Measurements from ENCODE around the gene MSLN.
"Not testable (repeated sequence)": the region's sequence is repeated elsewhere in the genome, so short reads cannot be mapped to it uniquely, and the experiment has no call there.

The MSLN gene

DNA sequence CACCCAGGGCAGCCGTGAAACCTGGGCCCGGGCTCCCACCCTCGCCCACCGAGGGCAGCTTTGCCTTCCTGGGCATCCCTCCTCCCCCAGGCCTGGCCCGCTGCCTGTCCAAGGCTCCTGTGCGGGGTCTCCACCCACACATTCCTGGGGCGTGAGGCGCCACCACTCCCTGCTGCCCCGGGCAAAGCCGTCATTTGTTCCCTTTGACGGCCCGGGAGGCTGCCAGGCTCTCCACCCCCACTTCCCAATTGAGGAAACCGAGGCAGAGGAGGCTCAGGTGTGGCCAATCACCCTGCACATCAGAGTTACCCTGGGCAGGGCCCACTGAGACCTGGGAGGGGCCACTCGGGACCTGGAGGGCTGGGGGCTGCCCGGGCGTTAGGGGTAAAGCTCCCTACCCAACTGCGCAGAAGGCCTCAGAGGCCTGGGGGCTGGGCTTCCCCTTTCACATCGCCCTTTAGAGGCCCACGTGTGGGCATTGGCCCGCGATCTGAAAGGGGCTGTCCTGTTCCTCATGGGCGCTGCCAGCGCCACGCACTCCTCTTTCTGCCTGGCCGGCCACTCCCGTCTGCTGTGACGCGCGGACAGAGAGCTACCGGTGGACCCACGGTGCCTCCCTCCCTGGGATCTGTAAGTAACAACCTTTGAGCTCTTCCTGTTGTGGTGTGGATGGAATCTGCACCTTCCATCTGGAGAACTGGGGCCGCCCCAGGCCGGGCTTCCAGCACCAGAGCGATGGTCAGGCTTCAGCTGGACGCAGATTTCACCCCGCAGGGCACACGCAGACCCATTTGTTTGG lies at the start of gene MSLN:
MSLN (plus strand) TSS at position 190 of the 799 bp plus-strand sequence. CDS start 1,947 bp downstream, outside the sequence.
- Histone ChIP-seq H3K27me3 (peaks cover 0 to 52% of the 10 kb centered on the region in 2 donors), H3K27ac (no peak within 1 kb of the TSS)
- intact Hi-C loops (cut with DNase I; ENCODE audit: low total_unique reads) = no loop called here

DNA sequence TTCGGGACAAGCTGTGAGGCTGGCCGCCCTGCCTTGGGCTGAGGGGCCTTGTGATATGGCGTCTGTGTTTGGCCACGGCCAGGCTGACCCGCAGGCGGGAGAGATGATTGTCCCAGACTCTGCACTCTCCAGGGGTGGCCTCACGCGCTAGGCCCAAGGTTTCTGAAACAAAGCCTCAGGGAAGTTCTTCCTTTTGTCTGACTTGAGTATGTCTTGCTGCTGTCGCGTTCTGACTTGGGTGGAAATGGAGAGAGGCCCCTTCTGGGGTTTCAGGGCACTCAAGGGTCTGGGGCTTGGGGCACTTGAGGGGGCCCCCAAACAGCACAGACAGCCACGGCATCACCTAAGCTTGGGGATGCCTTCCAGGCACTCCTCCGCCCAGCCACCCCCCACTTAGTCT lies 49.5 kb upstream of the MSLN start:
- no peak overlapping the region for H3K27ac ChIP-seq
- intact Hi-C loops (cut with DNase I; ENCODE audit: low total_unique reads) = loop anchor here (5.0 kb wide), 1 partner anchor 346 kb away; no protein-coding TSS in a partner anchor

More for the DNA sequence above, at the start of gene MSLN:
- TF ChIP-seq, protein P1, sequence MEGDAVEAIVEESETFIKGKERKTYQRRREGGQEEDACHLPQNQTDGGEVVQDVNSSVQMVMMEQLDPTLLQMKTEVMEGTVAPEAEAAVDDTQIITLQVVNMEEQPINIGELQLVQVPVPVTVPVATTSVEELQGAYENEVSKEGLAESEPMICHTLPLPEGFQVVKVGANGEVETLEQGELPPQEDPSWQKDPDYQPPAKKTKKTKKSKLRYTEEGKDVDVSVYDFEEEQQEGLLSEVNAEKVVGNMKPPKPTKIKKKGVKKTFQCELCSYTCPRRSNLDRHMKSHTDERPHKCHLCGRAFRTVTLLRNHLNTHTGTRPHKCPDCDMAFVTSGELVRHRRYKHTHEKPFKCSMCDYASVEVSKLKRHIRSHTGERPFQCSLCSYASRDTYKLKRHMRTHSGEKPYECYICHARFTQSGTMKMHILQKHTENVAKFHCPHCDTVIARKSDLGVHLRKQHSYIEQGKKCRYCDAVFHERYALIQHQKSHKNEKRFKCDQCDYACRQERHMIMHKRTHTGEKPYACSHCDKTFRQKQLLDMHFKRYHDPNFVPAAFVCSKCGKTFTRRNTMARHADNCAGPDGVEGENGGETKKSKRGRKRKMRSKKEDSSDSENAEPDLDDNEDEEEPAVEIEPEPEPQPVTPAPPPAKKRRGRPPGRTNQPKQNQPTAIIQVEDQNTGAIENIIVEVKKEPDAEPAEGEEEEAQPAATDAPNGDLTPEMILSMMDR (IDR thresholded peaks at IDR 0.05) = no peak
- Histone ChIP-seq H3K9me3 (no peaks in the 10 kb centered on the region), H3K4me1 (peaks cover 0 to 4% (median 0%) of the 10 kb centered on the region in 4 donors), H3K4me3 (no peak within 1 kb of the TSS), H3K36me3 (no peaks in the 10 kb centered on the region)
- no peak for DNase-seq

GRCh38 chr16:711548-712320 lies 48.8 kb upstream of the MSLN start:
- intact Hi-C loops (cut with DNase I; ENCODE audit: low total_unique reads) = loop anchor here (2.0 to 5.0 kb wide), 2 partner anchors 75 to 346 kb away; no protein-coding TSS in a partner anchor
- TF ChIP-seq, protein P1 (IDR thresholded peaks at IDR 0.05) = peak; percentile 87 to 95
- Histone ChIP-seq H3K4me1 (peaks cover 0 to 43% (median 28%) of the 10 kb centered on the region in 4 donors), H3K27ac (no peak overlapping the region), H3K9me3 (no peaks in the 10 kb centered on the region), H3K4me3 (no peak overlapping the region), H3K27me3 (peaks cover 0 to 72% of the 10 kb centered on the region in 2 donors), H3K36me3 (no peaks in the 10 kb centered on the region)
- DNase-seq = peak; percentile 57 to 83

More for the DNA sequence above, 49.5 kb upstream of the MSLN start:
- Histone ChIP-seq H3K4me1 (peaks cover 0 to 43% (median 27%) of the 10 kb centered on the region in 4 donors), H3K9me3 (no peaks in the 10 kb centered on the region), H3K4me3 (no peak overlapping the region), H3K27me3 (peaks cover 0 to 72% of the 10 kb centered on the region in 2 donors), H3K36me3 (no peaks in the 10 kb centered on the region)
- DNase-seq = no peak
- TF ChIP-seq, protein P1 (IDR thresholded peaks at IDR 0.05) = no peak

- not testable (repeated sequence) for H3K27ac ChIP-seq, H3K9me3 ChIP-seq, DNase-seq, H3K4me3 ChIP-seq, H3K36me3 ChIP-seq
- Histone ChIP-seq H3K27me3 (peaks cover 0 to 65% of the 10 kb centered on the region in 2 donors), H3K4me1 (peaks cover 0 to 40% (median 29%) of the 10 kb centered on the region in 4 donors)
- intact Hi-C loops (cut with DNase I; ENCODE audit: low total_unique reads) = loop anchor here (2.0 to 5.0 kb wide), 2 partner anchors 74 to 345 kb away; no protein-coding TSS in a partner anchor
Observed at GRCh38 chr16:712740-713250, 47.7 kb upstream of the MSLN start.

DNA sequence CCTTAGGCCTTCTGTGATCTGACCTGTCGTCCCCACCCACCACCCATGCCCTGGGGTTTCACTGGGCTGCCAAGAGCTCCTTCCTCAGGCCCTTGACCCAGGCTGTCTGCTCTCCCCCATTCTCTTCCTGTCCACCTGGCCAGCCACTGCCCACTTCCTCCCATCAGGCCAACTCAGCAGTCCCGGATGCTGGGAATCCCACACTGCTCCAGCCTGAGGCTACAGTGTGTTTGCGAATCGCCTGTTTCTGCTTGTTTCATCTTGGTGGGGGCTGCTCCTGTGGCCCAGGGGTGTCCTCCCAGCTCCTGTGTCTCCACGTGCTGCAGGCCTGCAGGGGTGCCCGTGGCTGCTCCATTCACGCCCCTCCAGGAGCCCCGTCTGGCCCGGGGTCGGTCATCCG lies 46.5 kb upstream of the MSLN start:
- TF ChIP-seq, protein P1 (IDR thresholded peaks at IDR 0.05) = no peak
- Histone ChIP-seq H3K27me3 (peaks cover 0 to 52% of the 10 kb centered on the region in 2 donors), H3K9me3 (no peaks in the 10 kb centered on the region), H3K4me1 (peaks cover 0 to 43% (median 29%) of the 10 kb centered on the region in 4 donors), H3K4me3 (no peak overlapping the region), H3K27ac (no peak overlapping the region), H3K36me3 (no peaks in the 10 kb centered on the region)
- intact Hi-C loops (cut with DNase I; ENCODE audit: low total_unique reads) = loop anchor here (2.0 to 5.0 kb wide), 2 partner anchors 27 to 343 kb away; partner anchors contain the start of gene CIAO3
- DNase-seq = no peak

All from tibial artery (tissue), 4 donors.